WI38 (cell line): Measurements from ENCODE around the gene TLR5.

Experiments used
- H3K4me3 ChIP-seq: 2 replicates; pipeline ENCODE4 v1.5.1; 2011; ENCODE audit warnings: low read depth, mild to moderate bottlenecking, control low read depth, low read length
- CTCF ChIP-seq: IDR thresholded peaks from 2 replicates; pipeline ENCODE4 v1.5.1; 2012; ENCODE audit warnings: low read depth, mild to moderate bottlenecking, control low read depth, low read length

Gene TLR5

DNA sequence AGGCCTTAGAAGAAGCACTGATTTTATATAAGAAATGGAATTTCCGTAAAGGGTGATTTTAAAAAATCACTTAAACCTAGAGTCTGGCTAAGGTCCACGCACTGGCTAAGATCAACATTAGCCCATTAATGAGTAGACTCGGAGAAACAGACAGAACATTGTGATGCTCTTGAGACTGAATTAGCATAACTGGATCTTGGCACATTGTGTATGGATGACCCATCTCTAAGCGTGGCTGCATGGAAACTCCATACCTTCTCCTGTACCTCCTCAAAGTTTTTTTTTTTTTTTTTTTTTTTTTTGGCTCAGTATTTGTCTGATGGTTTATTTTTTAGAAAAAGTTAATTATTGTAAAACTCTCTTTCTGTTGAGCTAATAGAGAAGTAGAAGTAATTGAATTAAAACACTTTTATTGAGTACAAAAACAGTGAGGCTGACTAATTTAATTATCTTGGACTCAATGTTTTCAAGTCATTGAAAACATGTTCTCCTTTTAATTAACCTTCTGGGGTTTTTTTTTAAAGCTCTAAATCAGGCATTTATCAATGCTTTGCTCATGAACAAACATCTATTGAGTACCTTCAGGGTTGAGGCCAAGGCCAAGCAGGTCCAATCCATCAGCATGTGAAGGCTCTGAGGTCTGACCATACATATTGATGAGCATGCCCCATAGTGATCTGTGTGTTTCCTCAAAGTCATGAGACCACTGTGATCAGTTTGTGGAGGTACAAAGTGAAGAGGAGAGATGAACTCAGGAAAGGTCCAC, 74.0 kb downstream of the TLR5 start:
- TF ChIP-seq CTCF = no peak
- no peak overlapping the region for H3K4me3 ChIP-seq

DNA sequence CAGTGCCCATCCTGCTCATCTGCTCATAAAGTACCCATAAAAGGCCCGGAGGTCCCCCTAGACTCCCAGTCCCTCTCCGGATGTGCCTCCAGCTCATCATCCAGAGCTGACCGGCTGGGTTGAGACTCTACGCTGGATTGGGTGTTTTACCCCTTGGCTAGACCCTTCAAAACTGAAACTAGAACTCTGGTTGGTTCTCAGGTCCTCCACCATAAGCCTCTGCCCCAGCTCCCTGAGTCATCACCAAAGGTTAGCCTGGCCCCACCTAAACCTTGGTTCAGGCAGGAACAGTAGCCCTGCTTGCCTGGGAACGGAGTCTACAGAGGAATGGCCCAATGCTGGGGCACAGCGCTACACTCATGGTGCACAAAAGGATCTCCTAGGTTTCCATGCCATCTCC, 75.1 kb downstream of the TLR5 start:
- TF ChIP-seq CTCF = no peak
- no peak overlapping the region for H3K4me3 ChIP-seq

- H3K4me3 ChIP-seq = no peak overlapping the region
- no peak for TF ChIP-seq CTCF
Observed at GRCh38 chr1:223066415-223066814, 76.6 kb downstream of the TLR5 start.

GRCh38 chr1:223062177-223062576, 80.9 kb downstream of the TLR5 start:
- no peak for TF ChIP-seq CTCF
- H3K4me3 ChIP-seq = no peak overlapping the region

DNA sequence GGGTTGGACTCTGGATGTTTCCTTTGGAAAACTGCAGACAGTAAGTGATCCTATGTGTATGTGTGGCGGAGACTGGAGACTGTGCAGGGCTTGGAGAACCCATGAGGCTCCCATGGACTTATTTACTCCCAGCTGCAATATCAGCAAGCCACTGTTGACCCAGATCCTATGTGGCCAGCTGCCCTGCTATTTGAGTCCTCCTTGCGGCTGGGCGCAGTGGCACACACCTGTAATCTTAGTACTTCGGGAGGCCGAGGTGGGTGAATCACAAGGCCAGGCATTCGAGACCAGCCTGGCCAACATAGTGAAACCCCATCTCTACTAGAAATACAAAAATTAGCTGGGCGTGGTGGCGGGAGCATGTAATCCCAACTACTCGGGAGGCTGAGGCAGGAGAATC, 83.5 kb downstream of the TLR5 start:
- no peak for TF ChIP-seq CTCF
- no peak overlapping the region for H3K4me3 ChIP-seq
